NCI-H2107 treated with DMSO at 0.1 percent for 48 hours (cell line): Measurements from ENCODE around the gene MARCHF3.

Experiments used
- DNase-seq: peaks from one replicate; lab custom pipeline; 2025; ENCODE audit not compliant: unreplicated experiment; lab: John Stamatoyannopoulos, UW

MARCHF3 gene

GRCh38 chr5:126984632-126985031 lies 45.7 kb downstream of the MARCHF3 start:
- DNase-seq: no peak

- no peak for DNase-seq
Observed at GRCh38 chr5:126983874-126984266, 46.5 kb downstream of the MARCHF3 start.

GRCh38 chr5:126982926-126983873 lies 47.2 kb downstream of the MARCHF3 start:
- no peak for DNase-seq

GRCh38 chr5:126982202-126982601 lies 48.2 kb downstream of the MARCHF3 start:
- DNase-seq: no peak

GRCh38 chr5:126981701-126982100 lies 48.7 kb downstream of the MARCHF3 start:
- DNase-seq: no peak

GRCh38 chr5:126981222-126981621 lies 49.1 kb downstream of the MARCHF3 start:
- no peak for DNase-seq

GRCh38 chr5:126978258-126978657 lies 52.1 kb downstream of the MARCHF3 start:
- DNase-seq: no peak

- DNase-seq: no peak
Observed at GRCh38 chr5:126976520-126977172, 53.7 kb downstream of the MARCHF3 start.

- peak; percentile 78 for DNase-seq
Observed at GRCh38 chr5:126975796-126976195, 54.6 kb downstream of the MARCHF3 start.

- peak; percentile 48 for DNase-seq
Observed at GRCh38 chr5:126973193-126973592, 57.2 kb downstream of the MARCHF3 start.

- DNase-seq: no peak
Observed at GRCh38 chr5:126972062-126972895, 58.1 kb downstream of the MARCHF3 start.

GRCh38 chr5:126971455-126972031 lies 58.8 kb downstream of the MARCHF3 start:
- no peak for DNase-seq

GRCh38 chr5:126970517-126971017 lies 59.8 kb downstream of the MARCHF3 start:
- DNase-seq: no peak

- no peak for DNase-seq
Observed at GRCh38 chr5:126969548-126969947, 60.8 kb downstream of the MARCHF3 start.

GRCh38 chr5:126967808-126968466 lies 62.4 kb downstream of the MARCHF3 start:
- DNase-seq: no peak

GRCh38 chr5:126965487-126965886 lies 64.9 kb downstream of the MARCHF3 start:
- no peak for DNase-seq

- DNase-seq: no peak
Observed at GRCh38 chr5:126965061-126965475, 65.3 kb downstream of the MARCHF3 start.

- DNase-seq: no peak
Observed at GRCh38 chr5:126963822-126964375, 66.5 kb downstream of the MARCHF3 start.

- DNase-seq: peak; percentile 81
Observed at GRCh38 chr5:126961702-126962101, 68.7 kb downstream of the MARCHF3 start.

- DNase-seq: no peak
Observed at GRCh38 chr5:126961128-126961527, 69.2 kb downstream of the MARCHF3 start.
